H1 (cell line): ENCODE results near the gene TDRD12. TPM values are rescaled to one million over a fixed set of nuclear protein-coding genes. Genes with fewer than 3 reads are reported as not detected.

Source experiments
- CTCF ChIA-PET: fragments of 300-600 bp; sonication (Branson Sonifier 250); formaldehyde crosslinking; loops from one replicate; lab custom pipeline; 2021; ENCODE audit not compliant: partially characterized antibody; lab: Charles Lee
- POLR2A ChIA-PET: fragments of 300-600 bp; sonication (Branson Sonifier 250); formaldehyde crosslinking; loops from one replicate; lab custom pipeline; 2021; ENCODE audit warnings: inconsistent platforms; ENCODE audit not compliant: partially characterized antibody; lab: Charles Lee
- DNase-seq, 2 experiments: peaks; one replicate each; pipeline versions ENCODE4 v3.0.0 to v3.0.0-alpha.2; 2010 to 2022; ENCODE audit warnings: low spot score in 2 of 2, low read depth in 1 of 2, mixed read lengths in 1 of 2
- FAIRE-seq: peaks from 2 replicates; lab custom pipeline; 2011; peaks lifted over from hg19 to GRCh38; lab: Jason Lieb, UNC
- H2AFZ ChIP-seq: 2 replicates; pipeline ENCODE4 v1.8.1; 2012; ENCODE audit warnings: low read length, inconsistent platforms
- H2AK5ac ChIP-seq: 2 replicates; pipeline ENCODE4 v1.6.1; 2013; ENCODE audit warnings: low read depth, low read length
- H2BK120ac ChIP-seq: replicated peaks from 2 replicates; pipeline ENCODE3; 2013; ENCODE audit warnings: low read depth, low read length, inconsistent platforms
- H2BK12ac ChIP-seq: 2 replicates; pipeline ENCODE4 v1.6.1; 2013; ENCODE audit warnings: low read depth, low read length
- H2BK15ac ChIP-seq: 2 replicates; pipeline ENCODE4 v1.6.1; 2013; ENCODE audit warnings: low read length
- H2BK20ac ChIP-seq: 2 replicates; pipeline ENCODE4 v1.6.1; 2013; ENCODE audit warnings: low read length
- H2BK5ac ChIP-seq: 2 replicates; pipeline ENCODE4 v1.6.1; 2013; ENCODE audit warnings: low read depth, low read length
- H3K14ac ChIP-seq: 2 replicates; pipeline ENCODE4 v1.6.1; 2013; ENCODE audit warnings: inconsistent platforms; ENCODE audit not compliant: insufficient read length
- H3K18ac ChIP-seq: 2 replicates; pipeline ENCODE4 v1.6.1; 2013; ENCODE audit warnings: low read length; ENCODE audit errors: extremely low read depth
- H3K23ac ChIP-seq: 2 replicates; pipeline ENCODE4 v1.6.1; 2013; ENCODE audit warnings: inconsistent platforms; ENCODE audit not compliant: insufficient read length
- H3K23me2 ChIP-seq: 2 replicates; pipeline ENCODE4 v1.6.1; 2013; ENCODE audit warnings: low read depth, low read length
- H3K27ac ChIP-seq: 2 replicates; pipeline ENCODE4 v1.6.1; 2011; ENCODE audit warnings: low read depth, low read length, inconsistent platforms
- H3K27me3 ChIP-seq, 4 experiments: replicated peaks in 1 of 4; 1 replicate in 1 of 4; 2 replicates in 3 of 4; pipeline versions ENCODE4 v1.6.1 to v1.8.1; 2011 to 2013; ENCODE audit warnings: low read length in 3 of 4, mild to moderate bottlenecking in 3 of 4, inconsistent platforms in 2 of 4, mixed read lengths in 2 of 4, moderate library complexity in 1 of 4; ENCODE audit not compliant: control insufficient read depth in 3 of 4, insufficient read depth in 3 of 4; ENCODE audit errors: extremely low read depth in 1 of 4
- H3K36me3 ChIP-seq, 4 experiments: 2 replicates each; pipeline versions ENCODE4 v1.6.1 to v1.8.1; 2011 to 2013; ENCODE audit warnings: mild to moderate bottlenecking in 4 of 4, low read length in 3 of 4, moderate library complexity in 2 of 4, control low read depth in 1 of 4, inconsistent platforms in 1 of 4; ENCODE audit not compliant: insufficient read depth in 4 of 4, control insufficient read depth in 2 of 4
- H3K4ac ChIP-seq: replicated peaks from 2 replicates; pipeline ENCODE3; 2013; ENCODE audit warnings: low read length, low read depth, mixed read lengths, inconsistent platforms; ENCODE audit not compliant: insufficient read length
- H3K4me1 ChIP-seq, 4 experiments: replicated peaks in 1 of 4; 1 replicate in 1 of 4; 2 replicates in 3 of 4; pipeline versions ENCODE4 v1.6.1 to v1.8.1; 2011 to 2013; ENCODE audit warnings: low read length in 3 of 4, inconsistent platforms in 2 of 4, mixed read lengths in 1 of 4; ENCODE audit not compliant: insufficient read depth in 4 of 4, control insufficient read depth in 3 of 4
- H3K4me2 ChIP-seq, 2 experiments: 2 replicates each; pipeline versions ENCODE4 v1.6.1 to v1.8.1; 2011 to 2013; ENCODE audit warnings: low read depth in 2 of 2, low read length in 2 of 2, control low read depth in 1 of 2, inconsistent platforms in 1 of 2, mild to moderate bottlenecking in 1 of 2; ENCODE audit not compliant: insufficient read depth in 1 of 2
- H3K4me3 ChIP-seq, 4 experiments: fragments of 200-600, 300-600 bp in 1 of 4; sonication (generic), shearing (Covaris generic), sonication (Bioruptor Twin) in 1 of 4; 2 replicates each; pipeline versions ENCODE4 v1.5.1 to v1.8.1; 2011 to 2016; ENCODE audit warnings: low read length in 4 of 4, low read depth in 3 of 4, control low read depth in 2 of 4, inconsistent platforms in 2 of 4, mild to moderate bottlenecking in 2 of 4, mixed read lengths in 1 of 4, moderate library complexity in 1 of 4; ENCODE audit not compliant: insufficient read depth in 2 of 4; ENCODE audit errors: extremely low read depth in 1 of 4
- H3K56ac ChIP-seq: replicated peaks from 2 replicates; pipeline ENCODE3; 2013; ENCODE audit warnings: low read depth, mild to moderate bottlenecking, mixed read lengths, low read length, inconsistent platforms; ENCODE audit not compliant: insufficient read length
- H3K79me1 ChIP-seq: 2 replicates; pipeline ENCODE4 v1.6.1; 2013; ENCODE audit warnings: low read depth, low read length, control low read depth
- H3K79me2 ChIP-seq, 2 experiments: 2 replicates each; pipeline versions ENCODE4 v1.6.1 to v1.8.1; 2012 to 2013; ENCODE audit warnings: low read length in 2 of 2, mild to moderate bottlenecking in 2 of 2, inconsistent platforms in 1 of 2; ENCODE audit not compliant: insufficient read depth in 2 of 2, control insufficient read depth in 1 of 2
- H3K9ac ChIP-seq, 4 experiments: replicated peaks in 1 of 4; 1 replicate in 1 of 4; 2 replicates in 3 of 4; pipeline versions ENCODE4 v1.6.1 to v1.8.1; 2011 to 2013; ENCODE audit warnings: low read depth in 3 of 4, low read length in 3 of 4, control low read depth in 2 of 4, mild to moderate bottlenecking in 2 of 4, moderate library complexity in 2 of 4, inconsistent platforms in 1 of 4; ENCODE audit errors: extremely low read depth in 1 of 4
- H3K9me3 ChIP-seq, 2 experiments: 2 replicates each; pipeline versions ENCODE4 v1.6.1 to v1.8.1; 2012 to 2013; ENCODE audit warnings: mild to moderate bottlenecking in 2 of 2, moderate library complexity in 2 of 2, control low read depth in 1 of 2, inconsistent platforms in 1 of 2, low read depth in 1 of 2, low read length in 1 of 2, mixed read lengths in 1 of 2; ENCODE audit not compliant: insufficient read depth in 2 of 2
- H4K20me1 ChIP-seq, 2 experiments: replicated peaks in 1 of 2; 2 replicates each; pipeline versions ENCODE3 to v1.8.1; 2011 to 2013; ENCODE audit warnings: inconsistent platforms in 2 of 2, low read length in 2 of 2, mild to moderate bottlenecking in 1 of 2; ENCODE audit not compliant: insufficient read depth in 2 of 2, control insufficient read depth in 1 of 2
- H4K5ac ChIP-seq: 2 replicates; pipeline ENCODE4 v1.6.1; 2013; ENCODE audit warnings: low read length, low read depth, mixed read lengths, inconsistent platforms; ENCODE audit not compliant: insufficient read length
- H4K8ac ChIP-seq: 2 replicates; pipeline ENCODE4 v1.8.0; 2013; ENCODE audit warnings: mild to moderate bottlenecking, moderate library complexity, low read length, inconsistent platforms; ENCODE audit not compliant: insufficient read depth; ENCODE audit errors: extremely low read depth
- H4K91ac ChIP-seq: replicated peaks from 2 replicates; pipeline ENCODE3; 2013; ENCODE audit warnings: low read length, mixed read lengths, inconsistent platforms; ENCODE audit not compliant: insufficient read length
- ASH2L ChIP-seq: fragments of 200-600, 300-600 bp; sonication (generic); IDR thresholded peaks from one replicate; pipeline ENCODE4 v1.7.1; 2017; ENCODE audit warnings: low read length
- BCL11A ChIP-seq, 2 experiments: IDR thresholded peaks; one replicate each; pipeline ENCODE4 v1.6.1; 2011; ENCODE audit warnings: low read depth in 2 of 2, low read length in 2 of 2, mild to moderate bottlenecking in 2 of 2
- CHD2 ChIP-seq: IDR thresholded peaks from 2 replicates; pipeline ENCODE4 v1.6.1; 2012; ENCODE audit warnings: low read length, improper control_type of control experiment
- POLR2A ChIP-seq, 2 experiments: IDR thresholded peaks; 1 replicate in 1 of 2; 2 replicates in 1 of 2; pipeline ENCODE4 v1.6.1; 2011; ENCODE audit warnings: low read depth in 2 of 2, low read length in 2 of 2, mild to moderate bottlenecking in 2 of 2; ENCODE audit errors: control extremely low read depth in 1 of 2
- POLR2AphosphoS5 ChIP-seq: IDR thresholded peaks from 2 replicates; pipeline ENCODE4 v1.6.1; 2011; ENCODE audit warnings: low read depth, low read length
- SUZ12 ChIP-seq: fragments of 200-600 bp; sonication (generic); IDR thresholded peaks from 2 replicates; pipeline ENCODE4 v1.6.1; 2012; ENCODE audit warnings: mild to moderate bottlenecking, inconsistent platforms, low read length, moderate library complexity, mixed read lengths
- TBP ChIP-seq: IDR thresholded peaks from 2 replicates; pipeline ENCODE4 v1.6.1; 2011; ENCODE audit warnings: low read depth, low read length, improper control_type of control experiment
- TCF12 ChIP-seq: IDR thresholded peaks from 2 replicates; pipeline ENCODE4 v1.6.1; 2011; ENCODE audit warnings: low read depth, mild to moderate bottlenecking, low read length
- WGBS, 2 experiments: shearing (Covaris generic) in 1 of 2; methylation state at CpG; one replicate each; pipeline versions ENCODE4 v1.1.6 to v1.1.7; 2013 to 2015; ENCODE audit warnings: low lambda C conversion rate in 2 of 2, mixed read lengths in 2 of 2, inconsistent platforms in 1 of 2, low coverage in 1 of 2, missing lambda C conversion rate in 1 of 2; ENCODE audit not compliant: insufficient replicate concordance in 2 of 2, insufficient coverage in 1 of 2, insufficient read length in 1 of 2; ENCODE audit errors: extremely low coverage in 1 of 2, missing lambda C conversion rate in 1 of 2; 5-methylcytosine and 5-hydroxymethylcytosine counted together
- polyA plus RNA-seq, 7 experiments: library from polyadenylated mRNA; depleted of rRNA in 3 of 7; stranded (reverse) in 5 of 7; unstranded in 2 of 7; fragments of >200 nt in 5 of 7; fragments of 200-250 nt in 2 of 7; gene quantifications; 1 replicate in 5 of 7; 2 replicates in 1 of 7; 4 replicates in 1 of 7; pipeline versions ENCODE4 v1.2.1 to v1.2.3, GENCODE V29; 2011 to 2013; ENCODE audit warnings: missing spikeins in 2 of 7, mixed read lengths in 2 of 7
- total RNA-seq: library from RNA; stranded (reverse); fragmentation: NEBNext Ultra II Directional; extraction: Animal tissue kit (Norgen Biotek cat#: 25700); gene quantifications from 2 replicates; pipeline ENCODE4 v1.2.1, GENCODE V29; 2021

The TDRD12 gene
- total and polyA plus RNA-seq, 2 of the 8 experiments (the other 6 are each of a cell fraction or from before 2014, with no cell fraction given): 0.39 to 0.88 TPM

DNA sequence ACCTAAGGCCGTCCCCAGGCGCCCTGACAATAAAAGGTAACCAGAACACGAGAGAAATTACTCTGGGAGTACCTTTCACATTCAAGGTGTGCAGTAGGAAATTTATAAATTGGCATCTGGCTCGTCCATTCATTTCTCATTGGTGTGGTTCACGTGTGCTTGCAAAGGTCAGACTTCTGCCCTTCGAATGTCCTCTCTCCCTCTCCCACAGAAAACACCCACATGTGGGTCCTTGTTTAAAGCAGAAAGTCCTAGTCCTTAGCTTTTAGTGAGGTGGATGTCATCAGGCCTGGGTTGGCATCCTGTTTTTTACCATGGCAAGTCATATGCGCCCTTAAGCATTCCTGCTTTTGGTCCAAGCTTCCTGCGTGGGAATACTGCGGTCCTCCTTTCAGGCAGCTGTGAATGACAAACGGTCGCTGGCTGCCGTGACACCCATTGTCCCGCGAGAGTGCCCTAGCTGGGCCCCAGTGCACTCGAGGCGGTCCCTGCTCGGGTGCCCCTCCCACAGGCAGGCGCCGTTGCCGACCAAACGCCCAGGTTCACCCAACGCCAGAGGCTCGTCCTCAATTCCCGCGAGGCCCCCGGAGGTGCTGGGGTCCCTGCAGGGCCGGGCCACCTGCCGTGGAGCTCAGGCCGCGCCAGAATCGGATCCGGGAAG is 28.1 kb upstream of the TDRD12 start, which contains the start of gene NUDT19:
Gene NUDT19, plus strand, starts transcription at position 531 of the 661 bp plus-strand sequence. CDS start 140 bp downstream, outside the sequence.
- Histone ChIP-seq H2AK5ac (no peak within 1 kb of the TSS), H4K8ac (peak within 1 kb of the TSS; percentile 91), H2BK15ac (no peak within 1 kb of the TSS), H3K27ac (no peak within 1 kb of the TSS), H4K20me1 (peaks cover 0 to 1% of the 10 kb centered on the region in 2 experiments), H2BK20ac (no peak within 1 kb of the TSS), H2BK120ac (no peak within 1 kb of the TSS), H3K18ac (peak within 1 kb of the TSS; percentile 60), H3K4me3 (peak within 1 kb of the TSS; percentile 32 to 64 (median 35)), H3K9me3 (no peaks in the 10 kb centered on the region), H4K91ac (peak within 1 kb of the TSS; percentile 97), H3K36me3 (no peaks in the 10 kb centered on the region), H3K9ac (peak within 1 kb of the TSS in 3 of 4 experiments; percentile 51 to 67 (median 53); a peak in 5 of 7 replicates), H3K79me2 (no peaks in the 10 kb centered on the region), H2AFZ (peak within 1 kb of the TSS; percentile 54; the same call in 1 of the 2 replicates), H3K4ac (no peak within 1 kb of the TSS), H4K5ac (no peak within 1 kb of the TSS), H3K79me1 (no peaks in the 10 kb centered on the region; the same call in 1 of the 2 replicates), H3K27me3 (peaks cover 0 to 21% (median 10%) of the 10 kb centered on the region in 4 experiments; a peak in 6 of 7 replicates), H3K4me2 (peak within 1 kb of the TSS; percentile 48 to 88), H3K4me1 (no peaks in the 10 kb centered on the region; a peak in 1 of 7 replicates), H3K56ac (no peak within 1 kb of the TSS), H2BK12ac (peak within 1 kb of the TSS; percentile 63; the same call in 1 of the 2 replicates), H3K23ac (no peak within 1 kb of the TSS), H2BK5ac (no peak within 1 kb of the TSS), H3K14ac (no peak within 1 kb of the TSS), H3K23me2 (peaks cover 2% of the 10 kb centered on the region; the same call in 1 of the 2 replicates)
- FAIRE-seq (no peak), DNase-seq (peak in 1 of 2 experiments; percentile 60)
- ChIA-PET CTCF (interaction anchor here (1.0 kb wide), 1 partner anchor 12 kb away, joined by 5 read pairs; no protein-coding TSS in a partner anchor), POLR2A (interaction anchor here (0.5 to 1.1 kb wide), 3 partner anchors 9 to 42 kb away, joined by 3 to 12 read pairs (median 4); no protein-coding TSS in a partner anchor)
- TF ChIP-seq SUZ12 (0 out of 2 replicates have a peak, but pooled peaks have one; percentile 24), POLR2AphosphoS5 (no peak), TCF12 (no peak), BCL11A (IDR thresholded peaks at IDR 0.05; ENCODE audit: low read depth in 2 of 2, low read length in 2 of 2) (no peak), TBP (0 out of 2 replicates have a peak, but pooled peaks have one; percentile 8), POLR2A (IDR thresholded peaks at IDR 0.05; ENCODE audit: control extremely low read depth in 1 of 2, low read depth in 2 of 2, low read length in 2 of 2) (0 out of 3 replicates have a peak, but pooled peaks of 1 of the 2 experiments have one; percentile 23), ASH2L (peak; percentile 11), CHD2 (peak; percentile 78)
- 27% methylated on average over 25 of the region's 32 CpGs; no CpG with 5 or more reads in 1 of the 2 experiments for WGBS, 2 experiments
